ENCODE measurements around the gene OSBPL9. TPM values are rescaled to one million over a fixed set of nuclear protein-coding genes. Genes with fewer than 3 reads are reported as not detected.

Gene OSBPL9
- total RNA-seq, 1 donor from 2014 or later = 149 TPM

- Histone ChIP-seq H4K20me1 (ENCODE audit: low read depth) (peaks cover 2% of the 10 kb centered on the region), H3K36me3 (no peaks in the 10 kb centered on the region), H3K9me3 (ENCODE audit: low read depth) (no peaks in the 10 kb centered on the region), H3K4me2 (no peak overlapping the region), H3F3A (ENCODE audit: low read depth) (no peaks in the 10 kb centered on the region), H3K27me3 (no peaks in the 10 kb centered on the region), H3K4me1 (no peaks in the 10 kb centered on the region), H3K9ac (no peak overlapping the region), H3K4me3 (no peak overlapping the region), H2AFZ (replicated peaks) (no peak overlapping the region), H3K27ac (no peak overlapping the region), H3K79me2 (ENCODE audit: low read depth) (no peaks in the 10 kb centered on the region)
- Mint-ChIP-seq H3K27ac (no peak overlapping the region), H3K4me1 (no peaks in the 10 kb centered on the region), H3K4me3 (no peak overlapping the region), H3K9me3 (no peaks in the 10 kb centered on the region), H3K36me3 (no peaks in the 10 kb centered on the region), H3K27me3 (ENCODE audit: insufficient read depth, low read depth) (no peaks in the 10 kb centered on the region)
- TF ChIP-seq EZH2phosphoT487 (IDR thresholded peaks at IDR 0.05) = no peak
- no peak for DNase-seq (ENCODE audit: low spot score)
These were observed 56.4 kb downstream of the OSBPL9 start for GRCh38 chr1:51673279-51673678.

DNA sequence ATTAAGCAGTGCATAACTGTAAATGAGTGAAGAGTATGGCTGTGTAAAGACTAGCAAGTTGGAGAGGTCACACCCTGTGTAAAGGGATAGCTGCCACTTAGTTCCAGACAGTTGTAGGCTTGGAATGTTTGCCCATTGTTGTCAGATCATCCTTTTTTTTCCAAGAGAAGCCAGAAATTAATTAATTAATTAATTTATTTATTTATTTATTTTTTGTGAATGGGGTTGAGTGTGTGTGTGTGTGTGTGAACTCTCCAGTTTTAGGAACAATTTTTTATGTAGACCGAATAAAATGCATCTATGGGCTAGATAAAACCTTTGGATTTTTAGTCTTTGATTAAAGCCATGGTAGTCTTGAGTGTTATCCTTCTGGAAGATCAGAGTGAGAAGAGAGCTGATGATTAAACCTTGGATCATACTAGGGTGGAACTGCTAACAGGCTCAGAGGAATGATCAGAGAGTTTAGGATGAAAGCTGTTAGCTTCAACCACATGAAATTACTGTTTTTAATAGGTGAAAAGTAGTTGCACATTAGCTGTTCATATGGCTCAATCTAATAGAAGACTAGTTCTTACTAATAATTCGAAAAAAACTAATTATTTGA, 58.4 kb downstream of the OSBPL9 start:
- no peaks in the 10 kb centered on the region for H3K4me1 ChIP-seq
- H3K27ac Mint-ChIP-seq = no peak overlapping the region
- H3K4me2 ChIP-seq = no peak overlapping the region
- H3K36me3 ChIP-seq = no peaks in the 10 kb centered on the region
- H3K9me3 Mint-ChIP-seq = no peaks in the 10 kb centered on the region
- no peak overlapping the region for H3K4me3 Mint-ChIP-seq
- H3K27me3 ChIP-seq = no peaks in the 10 kb centered on the region
- no peak overlapping the region for H2AFZ ChIP-seq (replicated peaks)
- no peaks in the 10 kb centered on the region for H3K27me3 Mint-ChIP-seq (ENCODE audit: insufficient read depth, low read depth)
- H3K27ac ChIP-seq = no peak overlapping the region
- H3K4me3 ChIP-seq = no peak overlapping the region
- no peaks in the 10 kb centered on the region for H3K79me2 ChIP-seq (ENCODE audit: low read depth)
- no peak for DNase-seq (ENCODE audit: low spot score)
- no peaks in the 10 kb centered on the region for H3K36me3 Mint-ChIP-seq
- no peaks in the 10 kb centered on the region for H3K9me3 ChIP-seq (ENCODE audit: low read depth)
- peaks cover 2% of the 10 kb centered on the region for H4K20me1 ChIP-seq (ENCODE audit: low read depth)
- TF ChIP-seq, protein P1, sequence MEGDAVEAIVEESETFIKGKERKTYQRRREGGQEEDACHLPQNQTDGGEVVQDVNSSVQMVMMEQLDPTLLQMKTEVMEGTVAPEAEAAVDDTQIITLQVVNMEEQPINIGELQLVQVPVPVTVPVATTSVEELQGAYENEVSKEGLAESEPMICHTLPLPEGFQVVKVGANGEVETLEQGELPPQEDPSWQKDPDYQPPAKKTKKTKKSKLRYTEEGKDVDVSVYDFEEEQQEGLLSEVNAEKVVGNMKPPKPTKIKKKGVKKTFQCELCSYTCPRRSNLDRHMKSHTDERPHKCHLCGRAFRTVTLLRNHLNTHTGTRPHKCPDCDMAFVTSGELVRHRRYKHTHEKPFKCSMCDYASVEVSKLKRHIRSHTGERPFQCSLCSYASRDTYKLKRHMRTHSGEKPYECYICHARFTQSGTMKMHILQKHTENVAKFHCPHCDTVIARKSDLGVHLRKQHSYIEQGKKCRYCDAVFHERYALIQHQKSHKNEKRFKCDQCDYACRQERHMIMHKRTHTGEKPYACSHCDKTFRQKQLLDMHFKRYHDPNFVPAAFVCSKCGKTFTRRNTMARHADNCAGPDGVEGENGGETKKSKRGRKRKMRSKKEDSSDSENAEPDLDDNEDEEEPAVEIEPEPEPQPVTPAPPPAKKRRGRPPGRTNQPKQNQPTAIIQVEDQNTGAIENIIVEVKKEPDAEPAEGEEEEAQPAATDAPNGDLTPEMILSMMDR (IDR thresholded peaks at IDR 0.05) = no peak
- TF ChIP-seq EZH2phosphoT487 (IDR thresholded peaks at IDR 0.05) (no peak), EZH2 (IDR thresholded peaks at IDR 0.05) (no peak)
- H3F3A ChIP-seq (ENCODE audit: low read depth) = no peaks in the 10 kb centered on the region
- H3K9ac ChIP-seq = no peak overlapping the region
- no peaks in the 10 kb centered on the region for H3K4me1 Mint-ChIP-seq

GRCh38 chr1:51679435-51679834, 62.5 kb downstream of the OSBPL9 start:
- DNase-seq (ENCODE audit: low spot score) = no peak
- TF ChIP-seq, protein P1 (IDR thresholded peaks at IDR 0.05) = no peak
- TF ChIP-seq EZH2phosphoT487 (IDR thresholded peaks at IDR 0.05) (no peak), EZH2 (IDR thresholded peaks at IDR 0.05) (no peak)
- Mint-ChIP-seq H3K27me3 (ENCODE audit: insufficient read depth, low read depth) (peaks cover 2% of the 10 kb centered on the region), H3K27ac (no peak overlapping the region), H3K9me3 (no peaks in the 10 kb centered on the region), H3K4me1 (no peaks in the 10 kb centered on the region), H3K36me3 (no peaks in the 10 kb centered on the region), H3K4me3 (no peak overlapping the region)
- Histone ChIP-seq H3K79me2 (ENCODE audit: low read depth) (no peaks in the 10 kb centered on the region), H3K27me3 (no peaks in the 10 kb centered on the region), H3K36me3 (no peaks in the 10 kb centered on the region), H4K20me1 (ENCODE audit: low read depth) (peaks cover 2% of the 10 kb centered on the region), H3K27ac (no peak overlapping the region), H3K4me1 (no peaks in the 10 kb centered on the region), H3K9ac (no peak overlapping the region), H3K4me2 (no peak overlapping the region), H3K9me3 (ENCODE audit: low read depth) (no peaks in the 10 kb centered on the region), H3F3A (ENCODE audit: low read depth) (no peaks in the 10 kb centered on the region), H2AFZ (replicated peaks) (no peak overlapping the region), H3K4me3 (no peak overlapping the region)

GRCh38 chr1:51684776-51685175, 67.9 kb downstream of the OSBPL9 start:
- Histone ChIP-seq H3K4me3 (no peak overlapping the region), H3K79me2 (ENCODE audit: low read depth) (no peaks in the 10 kb centered on the region), H3K4me1 (no peaks in the 10 kb centered on the region), H3F3A (ENCODE audit: low read depth) (no peaks in the 10 kb centered on the region), H3K27me3 (no peaks in the 10 kb centered on the region), H3K36me3 (no peaks in the 10 kb centered on the region), H4K20me1 (ENCODE audit: low read depth) (peaks cover 8% of the 10 kb centered on the region), H3K4me2 (no peak overlapping the region), H3K27ac (no peak overlapping the region), H3K9me3 (ENCODE audit: low read depth) (no peaks in the 10 kb centered on the region), H2AFZ (replicated peaks) (no peak overlapping the region), H3K9ac (no peak overlapping the region)
- Mint-ChIP-seq H3K27ac (no peak overlapping the region), H3K4me1 (peaks cover 2% of the 10 kb centered on the region), H3K36me3 (no peaks in the 10 kb centered on the region), H3K27me3 (ENCODE audit: insufficient read depth, low read depth) (peaks cover 2% of the 10 kb centered on the region), H3K9me3 (no peaks in the 10 kb centered on the region), H3K4me3 (no peak overlapping the region)
- TF ChIP-seq EZH2 (IDR thresholded peaks at IDR 0.05) = no peak
- TF ChIP-seq, protein P1 (IDR thresholded peaks at IDR 0.05) = no peak
- no peak for TF ChIP-seq EZH2phosphoT487 (IDR thresholded peaks at IDR 0.05)
- no peak for DNase-seq (ENCODE audit: low spot score)
